GM18502 (cell line): ENCODE results near the gene PTH1R.

Source experiments
- ATAC-seq: cut with Tn5 transposase; IDR thresholded peaks from one replicate; pipeline ENCODE4 v1.9.1; 2021; ENCODE audit warnings: mild to moderate bottlenecking; ENCODE audit not compliant: unreplicated experiment, poor library complexity

PTH1R gene

DNA sequence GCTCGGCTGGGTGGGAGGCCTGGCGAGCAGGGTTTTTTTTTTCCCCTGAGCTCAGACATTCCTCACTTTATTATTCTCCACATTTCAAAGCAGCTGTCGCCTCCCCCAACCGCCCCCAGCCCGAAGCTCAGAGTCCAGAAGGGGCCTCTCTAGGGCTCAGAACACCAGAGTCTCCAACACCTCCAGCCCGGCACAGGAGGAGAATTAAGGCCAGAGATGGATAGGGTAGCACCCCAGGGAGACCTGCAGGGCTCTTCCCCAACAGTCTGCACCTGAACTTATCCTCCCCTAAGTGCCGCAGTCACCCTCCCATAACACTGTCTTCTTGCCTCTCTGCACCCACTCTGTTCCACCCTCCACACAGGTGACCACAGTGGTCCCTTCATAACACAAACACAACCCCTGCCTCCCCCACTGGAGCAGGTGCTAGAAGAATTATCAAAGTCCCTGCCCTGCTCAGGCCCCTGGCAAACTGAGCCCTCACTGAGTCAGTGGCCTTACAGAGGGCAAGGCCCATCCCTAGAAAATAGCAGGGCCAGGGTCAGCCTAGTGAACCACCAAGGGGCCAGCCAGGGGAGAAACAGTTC lies 28.4 kb upstream of the PTH1R start:
- ATAC-seq = no peak

DNA sequence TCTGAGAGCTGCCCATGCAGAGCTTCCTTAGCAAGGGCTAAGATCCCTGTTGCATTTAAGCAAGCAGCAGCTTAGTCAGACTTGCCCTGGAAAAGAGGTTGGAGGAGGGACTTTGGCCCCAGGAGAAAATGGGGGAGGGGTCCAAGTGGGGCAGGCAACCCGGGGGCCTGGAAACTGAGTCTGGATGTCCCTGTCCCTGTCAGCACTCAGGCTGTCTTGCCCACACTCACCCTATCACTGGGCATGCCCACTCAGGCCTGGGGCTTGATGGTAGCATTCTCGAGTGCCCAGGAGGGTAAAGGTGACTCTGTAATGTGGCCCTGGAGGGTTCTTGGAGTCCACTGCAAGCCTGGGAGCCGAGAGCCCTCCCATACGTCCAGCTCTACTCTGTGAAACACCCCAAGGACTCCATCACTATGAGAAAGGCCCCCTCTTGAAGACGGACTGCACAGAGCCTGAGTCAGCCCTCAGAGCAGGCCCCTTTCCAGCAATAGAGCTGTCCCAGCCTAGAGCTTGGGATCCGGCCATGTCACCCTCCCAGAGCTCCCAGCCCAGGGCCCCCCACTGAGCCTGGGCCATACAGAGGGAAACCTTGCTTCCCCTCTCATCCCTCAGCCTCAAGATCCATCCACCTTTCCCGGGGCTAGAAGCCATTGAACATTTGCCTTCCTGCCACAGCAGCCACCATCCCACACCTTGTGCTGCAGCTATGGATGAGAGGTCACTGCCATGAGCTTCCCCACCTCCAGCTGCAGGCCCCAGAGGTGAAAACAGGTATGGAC lies 27.6 kb upstream of the PTH1R start:
- no peak for ATAC-seq

DNA sequence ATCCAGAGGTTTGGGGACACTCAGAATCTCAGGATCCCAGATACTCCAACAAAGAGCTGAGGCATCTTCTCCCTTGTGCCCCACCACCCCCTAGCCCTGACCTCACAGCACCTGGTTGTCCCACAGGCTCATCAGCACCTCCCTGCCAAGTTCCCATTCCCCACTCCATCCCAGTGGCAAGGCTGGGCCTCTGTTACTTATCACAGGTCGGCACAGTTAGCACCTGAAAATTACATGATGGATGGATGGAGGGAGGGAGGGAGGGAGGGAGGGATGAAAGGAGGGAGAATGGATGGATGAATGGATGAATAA lies 27.1 kb upstream of the PTH1R start:
- ATAC-seq = no peak

DNA sequence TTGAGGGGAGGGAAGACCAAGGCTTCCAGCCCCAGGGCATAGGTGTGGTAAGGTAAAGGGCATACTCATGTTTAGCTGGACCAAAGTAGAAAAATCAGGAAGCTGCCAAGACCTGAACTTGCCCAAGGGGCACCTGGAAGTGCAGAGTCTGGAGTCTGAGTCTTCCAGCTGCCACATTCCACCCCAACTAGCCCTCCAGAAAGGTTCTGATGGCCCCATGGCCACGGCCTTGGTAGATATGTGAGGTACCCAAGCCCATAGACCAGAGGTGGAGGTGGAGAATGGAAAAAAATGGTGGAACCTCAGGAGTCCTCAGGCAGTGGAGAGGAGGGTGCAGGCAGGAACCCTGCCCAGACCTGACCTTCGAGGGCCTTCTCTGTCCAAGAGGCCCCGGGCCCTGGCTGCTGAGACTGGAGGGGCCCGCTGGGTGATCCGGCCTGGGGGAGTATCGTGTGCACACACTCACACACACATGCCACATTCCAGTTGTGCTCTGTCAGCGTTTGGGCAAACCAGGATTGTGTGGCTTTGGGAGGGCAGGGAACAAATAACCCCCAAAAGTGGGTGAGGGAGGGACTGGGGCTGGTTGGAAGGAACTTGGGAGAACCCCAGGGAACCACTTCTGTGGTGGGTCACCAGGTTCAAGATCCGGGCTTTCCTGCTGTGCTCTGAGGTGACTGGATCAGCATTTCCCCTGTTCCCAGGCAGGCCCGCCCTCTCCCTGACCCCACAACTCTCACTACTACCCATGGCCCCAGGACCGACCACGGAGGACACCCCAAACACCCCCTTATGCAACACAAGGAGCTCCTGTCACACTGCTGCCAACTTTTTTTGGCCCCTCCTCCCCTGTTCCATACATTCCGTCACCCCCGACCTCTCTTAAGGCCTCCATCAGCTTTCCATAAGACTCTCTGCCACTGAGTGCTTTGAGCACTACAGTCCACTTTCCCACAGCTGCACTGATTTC lies 25.9 kb upstream of the PTH1R start:
- no peak for ATAC-seq

DNA sequence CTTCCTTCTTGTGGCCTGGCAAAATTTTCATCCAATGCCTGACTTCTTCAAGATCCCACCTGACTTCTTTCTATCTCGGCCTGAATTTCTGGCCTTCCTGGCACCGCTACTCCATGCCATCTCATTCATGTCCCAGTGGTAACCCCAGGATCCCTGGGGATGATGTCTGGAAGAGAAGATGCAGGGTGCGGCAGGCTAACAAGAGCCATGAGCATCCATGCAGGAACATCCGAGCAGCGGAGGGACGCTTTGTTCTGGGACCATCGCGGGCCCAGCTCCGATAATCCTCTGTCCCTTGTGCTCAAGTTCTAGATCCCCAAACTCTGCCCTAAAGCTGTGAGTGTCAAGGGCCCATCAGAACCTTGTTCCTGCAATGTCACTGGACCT lies 25.2 kb upstream of the PTH1R start:
- no peak for ATAC-seq

DNA sequence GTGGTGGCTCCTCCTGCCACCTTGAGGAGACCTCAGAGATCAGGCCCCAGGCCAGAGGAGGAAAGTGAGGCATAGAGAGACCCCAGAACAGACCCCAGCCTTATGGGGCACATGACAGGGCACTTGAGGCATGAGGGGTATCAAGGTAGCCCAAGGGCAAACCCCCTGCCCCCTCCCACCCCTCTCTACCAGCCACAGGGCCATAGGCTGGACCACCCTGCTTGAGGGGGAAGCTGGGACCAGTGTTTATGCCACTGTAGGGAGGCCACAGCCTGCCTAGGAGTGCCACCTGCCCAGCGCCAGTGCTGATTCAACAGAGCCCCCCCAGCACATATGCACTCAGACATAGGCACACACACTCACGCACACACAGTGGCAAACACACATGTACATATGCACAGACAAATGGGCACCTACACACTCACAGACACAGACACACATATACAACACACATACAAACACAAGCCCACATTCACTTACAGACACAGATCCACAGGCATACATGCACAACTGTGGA lies 24.6 kb upstream of the PTH1R start:
- ATAC-seq = no peak

DNA sequence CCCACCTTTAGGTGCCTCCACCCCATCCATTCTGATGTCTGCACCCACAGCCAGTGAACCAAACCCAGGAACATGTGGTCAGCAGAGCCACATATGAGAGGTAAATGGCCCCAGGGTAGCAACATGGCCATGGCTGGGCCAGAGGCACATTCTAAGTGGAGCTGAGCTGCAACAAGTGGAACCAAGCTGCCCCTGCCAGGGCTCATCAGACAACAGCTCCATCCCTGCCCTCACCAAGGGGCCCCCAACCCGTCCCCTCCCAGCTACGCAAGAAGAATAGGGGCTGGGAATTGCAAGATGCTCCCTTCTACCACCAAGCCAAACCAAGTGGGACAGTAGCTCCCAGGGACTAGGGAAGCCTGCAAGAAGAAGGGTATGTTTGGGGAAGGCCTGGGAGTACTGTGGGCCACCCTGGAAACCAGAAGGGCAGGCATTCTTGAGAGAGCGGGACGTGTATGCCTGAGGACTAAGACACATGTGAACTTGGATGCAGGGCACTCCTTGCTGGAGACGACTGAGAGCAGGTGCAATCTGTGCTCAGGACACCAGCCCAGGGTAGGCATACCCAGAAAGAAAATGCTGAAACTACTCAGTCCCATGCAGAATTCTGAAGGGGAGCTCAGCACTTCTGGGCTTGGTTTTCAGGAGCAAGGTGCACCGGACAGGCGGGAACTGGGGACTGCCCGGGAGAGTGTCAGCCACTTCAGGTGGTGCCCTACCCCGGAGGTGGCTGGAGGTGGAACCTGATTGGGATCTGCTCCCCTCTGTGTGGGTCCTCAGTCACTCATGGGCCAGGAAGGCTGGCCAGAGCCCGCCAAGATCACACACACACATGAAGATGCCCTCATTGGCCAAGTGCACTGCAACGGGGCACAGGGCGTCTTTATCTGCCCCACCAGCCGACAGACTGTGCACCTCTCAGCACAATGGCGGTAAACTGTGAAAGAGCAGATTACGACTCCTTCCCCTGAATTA lies 23.8 kb upstream of the PTH1R start:
- ATAC-seq = no peak

DNA sequence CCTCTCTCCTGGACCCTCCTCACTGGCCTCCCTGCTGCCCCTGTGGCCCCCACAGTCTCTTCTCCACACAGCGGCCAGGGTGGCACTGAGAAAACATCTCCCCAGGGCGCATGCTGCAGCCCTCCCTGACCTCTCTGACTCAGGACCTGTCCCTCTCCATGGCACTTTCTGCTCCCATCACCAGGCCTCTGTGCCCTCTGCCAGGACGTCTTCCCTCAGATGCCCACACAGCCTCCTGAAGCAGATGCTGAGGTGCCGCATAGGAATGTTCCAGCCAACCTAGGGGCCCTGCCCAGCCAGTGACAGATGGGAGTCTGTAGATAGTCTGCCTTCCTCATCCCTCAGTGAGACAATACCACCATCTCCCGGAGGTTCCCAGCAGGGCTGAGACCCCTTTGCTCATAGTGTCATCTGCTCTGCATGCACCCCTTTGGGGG lies 22.9 kb upstream of the PTH1R start:
- no peak for ATAC-seq

DNA sequence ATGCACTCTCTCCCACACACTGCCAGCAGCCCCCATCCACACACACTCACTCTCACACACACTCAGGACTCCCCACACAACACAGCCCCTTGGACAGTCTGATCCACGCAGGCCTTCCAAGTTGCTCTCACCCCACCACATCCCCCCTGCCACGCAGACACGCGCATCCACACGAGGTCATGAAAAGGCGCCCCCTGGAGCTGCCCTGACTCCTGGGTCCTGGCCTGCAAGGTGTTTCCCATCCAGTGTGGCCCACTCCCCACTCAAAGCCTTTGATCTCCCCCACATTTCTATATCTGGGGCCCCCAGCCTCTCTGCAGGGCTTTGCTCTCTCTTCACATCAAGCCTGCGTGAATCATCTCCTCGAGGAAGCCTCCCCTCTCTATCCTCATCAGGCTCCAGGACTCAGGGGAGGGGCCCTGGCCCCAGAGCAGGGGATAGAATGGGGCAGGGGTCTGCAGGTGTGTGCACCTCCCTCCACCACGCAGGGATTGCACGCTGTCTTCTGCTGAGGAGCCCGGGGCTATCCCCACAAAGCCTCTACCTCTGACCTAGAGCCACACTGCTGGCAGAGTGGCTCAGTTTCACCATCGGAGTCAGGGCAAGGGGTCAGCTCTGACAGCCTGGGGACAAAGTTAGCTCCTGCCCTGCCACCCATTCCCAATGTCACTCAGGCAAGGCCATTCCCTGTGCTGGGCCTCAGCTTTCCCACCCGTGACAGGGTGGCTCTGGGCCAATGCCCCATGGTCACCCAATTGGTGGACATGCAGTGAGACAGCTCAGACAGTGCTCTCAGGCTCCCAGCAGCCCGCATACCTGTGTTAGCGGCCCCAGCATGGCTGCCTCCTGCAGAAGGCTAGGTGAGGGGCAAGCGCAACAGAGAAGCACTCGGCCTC lies 20.7 kb upstream of the PTH1R start:
- no peak for ATAC-seq

DNA sequence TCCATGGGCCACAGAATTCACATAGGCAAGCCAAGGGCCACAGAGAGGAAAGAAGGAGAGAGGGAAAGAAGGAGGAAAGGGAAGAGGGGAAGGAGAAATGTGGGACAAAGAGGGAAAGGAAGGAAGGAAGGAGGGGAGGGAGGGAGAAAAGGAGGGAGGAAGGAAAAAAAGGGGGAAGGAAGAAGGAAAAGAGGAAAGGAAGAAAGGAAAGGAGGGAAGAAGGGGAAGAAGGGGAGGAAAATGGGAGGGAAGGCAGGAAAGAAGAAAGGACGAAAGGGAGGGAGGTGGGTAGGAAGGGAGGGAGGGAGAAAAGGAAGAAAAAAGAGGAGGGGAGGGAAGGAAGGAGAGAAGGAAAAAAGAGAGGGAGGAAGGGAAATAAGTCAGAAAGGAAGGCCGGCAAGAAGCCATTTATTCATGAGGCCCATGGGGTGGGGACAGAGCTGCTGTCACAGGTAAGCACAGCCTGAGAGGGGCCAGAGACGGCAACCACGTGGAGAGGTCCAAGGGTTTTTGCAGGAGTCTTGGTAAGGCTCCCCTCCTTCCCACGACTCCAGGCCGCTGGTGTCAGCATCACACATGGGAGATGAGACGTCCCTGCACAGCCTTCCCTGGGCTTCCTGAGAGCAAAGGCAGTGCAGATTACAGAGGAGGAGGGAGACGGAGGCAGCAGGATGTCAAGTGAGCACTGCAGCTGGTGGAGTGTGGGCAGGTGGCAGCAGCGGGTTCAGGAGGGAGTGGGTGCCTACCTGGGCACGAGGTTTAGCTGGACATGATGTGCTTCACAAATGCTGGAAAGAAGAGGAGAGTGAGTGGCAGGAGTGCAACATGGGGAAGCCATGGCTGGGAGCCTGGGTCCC lies 19.8 kb upstream of the PTH1R start:
- no peak for ATAC-seq

DNA sequence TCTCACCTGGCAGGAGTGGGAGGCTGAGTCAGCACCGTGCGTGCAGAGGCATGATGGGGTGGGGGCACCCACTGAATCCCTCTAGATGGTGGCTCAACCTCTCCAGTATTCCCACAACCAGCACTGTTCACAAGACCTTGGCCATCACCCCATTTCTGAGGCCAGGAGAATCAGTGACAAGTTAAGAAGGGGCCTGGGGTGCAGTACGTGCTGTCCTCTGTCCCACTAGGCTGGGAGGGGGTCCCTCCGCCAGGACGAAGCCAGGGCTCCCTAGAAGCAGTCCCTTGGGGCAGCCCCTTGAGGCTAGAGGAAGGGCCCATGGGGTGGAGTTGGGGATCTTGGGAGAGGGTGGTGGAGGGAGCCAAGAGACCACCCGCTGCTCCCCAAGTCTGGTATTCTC lies 19.1 kb upstream of the PTH1R start:
- no peak for ATAC-seq

DNA sequence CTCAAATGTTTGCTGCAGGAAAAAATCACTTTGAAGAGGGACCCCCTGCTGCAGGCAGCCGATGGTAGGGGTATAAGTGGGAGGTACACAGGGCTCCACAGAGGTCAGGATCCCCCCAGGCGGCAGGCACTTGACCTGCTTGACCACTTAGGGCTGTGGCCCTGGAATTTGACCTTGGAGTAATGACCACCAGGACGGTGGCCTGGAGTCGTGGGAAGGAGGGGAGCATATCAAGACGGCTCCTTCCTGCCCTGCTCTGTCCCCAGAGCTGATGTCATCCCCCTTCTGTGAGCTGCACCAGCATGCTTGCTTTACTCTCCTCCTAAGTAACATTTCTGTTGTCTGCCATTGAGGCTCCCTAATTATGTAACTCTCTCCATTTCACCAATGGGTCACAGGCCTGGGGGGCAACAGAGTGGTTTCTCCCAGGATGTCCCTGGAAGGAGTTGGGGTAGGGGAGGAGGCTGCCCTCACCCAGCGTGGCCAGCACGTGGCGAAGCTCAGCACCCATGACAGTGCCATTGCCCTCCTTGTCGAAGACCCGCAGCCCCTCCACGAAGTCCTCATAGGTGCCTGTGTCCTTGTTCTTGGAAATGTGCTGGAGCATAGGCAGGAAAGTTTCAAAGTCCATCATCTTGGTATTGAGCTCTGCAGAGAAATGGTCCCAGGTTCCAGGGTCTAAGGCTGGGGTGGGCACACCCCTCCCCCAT lies 18.4 kb upstream of the PTH1R start:
- ATAC-seq = no peak

DNA sequence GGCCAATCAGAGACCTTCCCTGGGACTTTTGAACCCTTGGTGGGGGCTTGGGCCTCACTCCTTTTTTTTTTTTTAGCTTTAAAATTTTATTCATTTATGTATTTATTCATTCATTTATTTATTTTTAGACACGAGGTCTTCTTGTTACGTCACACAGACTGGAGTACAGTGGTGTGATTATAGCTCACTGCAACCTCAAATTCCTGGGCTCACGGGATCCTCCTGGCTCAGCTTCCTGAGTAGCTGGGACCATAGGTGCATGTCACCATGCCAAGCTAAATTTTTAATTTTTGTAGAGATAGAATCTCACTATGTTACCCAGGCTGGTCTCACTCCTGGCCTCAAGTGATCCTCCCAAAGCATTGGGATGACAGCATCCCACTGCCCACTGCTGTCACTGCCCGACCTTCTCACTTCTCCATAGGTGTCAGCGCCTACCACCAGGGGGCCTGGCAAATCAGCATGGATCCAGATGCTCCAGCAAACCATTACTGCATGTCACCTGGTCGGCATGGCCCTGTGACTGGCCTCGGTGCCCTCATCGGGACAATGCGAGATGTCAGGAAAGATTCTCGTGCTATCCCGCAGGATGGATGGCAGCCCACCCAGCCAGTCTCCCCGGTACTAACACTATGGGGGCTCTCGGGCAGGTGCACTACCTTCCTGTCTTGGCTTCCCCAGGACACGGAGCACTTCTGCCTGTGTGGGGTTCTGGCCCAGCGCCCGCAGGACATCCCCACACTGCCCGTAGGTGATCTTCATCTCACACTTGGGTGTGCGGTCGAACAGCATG lies 17.3 kb upstream of the PTH1R start:
- ATAC-seq = no peak

DNA sequence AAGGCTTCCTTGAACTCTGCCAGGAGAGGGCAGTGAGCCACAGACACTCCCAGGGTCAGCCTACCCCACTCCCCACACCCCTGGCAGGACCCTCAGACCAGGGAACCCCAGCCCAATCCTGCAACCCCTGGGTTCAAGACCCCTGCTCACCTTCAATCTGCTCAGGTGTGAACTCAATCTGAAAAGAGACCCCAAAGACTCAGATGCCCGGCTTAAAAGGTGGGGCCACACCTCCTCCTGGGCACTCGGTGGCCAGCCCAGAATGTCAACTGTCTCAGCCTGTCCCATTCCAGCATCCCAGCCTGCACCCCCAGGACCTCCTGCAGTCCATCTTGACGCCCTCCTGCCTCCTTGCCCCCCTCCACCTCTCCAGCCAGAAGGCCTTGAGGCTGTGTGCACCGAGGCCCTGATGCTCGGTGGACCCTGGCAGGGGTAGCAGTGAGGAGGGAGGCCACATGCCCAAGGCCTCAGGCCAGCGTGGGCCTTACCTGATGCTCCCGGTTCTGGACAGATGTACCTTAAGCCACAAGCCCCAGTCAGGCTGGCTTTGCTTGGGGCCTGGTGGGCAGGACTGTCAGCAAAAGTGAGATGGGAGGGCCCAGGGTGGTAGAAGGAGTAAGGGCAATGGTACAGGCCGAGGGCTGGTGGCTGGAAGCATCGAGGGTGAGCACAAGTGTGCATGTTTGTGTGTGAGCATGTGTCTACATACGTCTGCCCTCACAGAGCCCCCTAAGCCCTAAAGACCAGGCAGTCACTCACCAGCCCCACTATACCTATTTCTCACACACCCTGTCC lies 16.5 kb upstream of the PTH1R start:
- no peak for ATAC-seq

DNA sequence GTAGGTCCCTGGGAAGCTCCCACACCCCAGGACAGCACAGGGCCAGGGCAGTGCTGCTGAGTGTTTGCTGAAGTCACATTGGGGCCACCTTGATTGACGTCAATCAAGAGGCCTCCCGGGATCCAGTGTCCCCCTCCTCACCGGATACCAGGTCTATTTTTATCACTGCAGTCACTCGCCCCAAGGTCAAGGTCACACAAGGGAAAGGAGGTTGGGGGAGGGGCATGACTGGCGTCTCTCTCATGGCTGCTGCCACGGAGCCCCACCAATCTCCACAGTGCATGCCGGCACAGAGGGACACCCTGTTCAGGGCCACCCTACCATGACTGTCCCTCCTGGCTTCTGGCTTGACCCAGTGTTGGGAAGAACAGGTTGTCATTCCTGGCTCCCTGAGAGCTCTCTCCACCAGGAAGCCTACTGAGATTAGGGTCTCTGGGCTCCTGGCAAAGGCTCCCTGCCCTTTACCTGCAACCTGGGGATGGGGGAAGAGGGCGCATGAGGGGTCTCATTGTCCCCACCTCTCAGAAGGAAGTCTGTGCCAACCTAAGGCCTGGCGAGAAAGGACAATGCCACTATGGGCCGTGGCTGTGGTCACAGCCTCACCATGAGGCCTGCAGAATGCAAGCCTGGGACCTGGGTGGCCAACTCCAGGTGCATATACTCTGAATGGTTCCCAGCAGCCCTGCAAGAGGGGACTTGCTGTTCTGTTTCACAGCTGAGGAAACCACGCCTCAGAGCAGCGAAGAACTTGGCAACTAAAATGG lies 15.7 kb upstream of the PTH1R start:
- no peak for ATAC-seq
